IMR-90 (cell line): ENCODE measurements around the gene CAMK2D. TPM values are rescaled to one million over a fixed set of nuclear protein-coding genes. Genes with fewer than 3 reads are reported as not detected.

Source experiments
- ATAC-seq: fragments of 200-7000 bp; cut with Tn5 transposase; 2 replicates; pipeline ENCODE4 v1.9.1; 2020; ENCODE audit warnings: low read depth, mild to moderate bottlenecking, moderate library complexity
- BruUV-seq: library from RNA; stranded (reverse); fragments of 400-500 nt; replicated peaks from 2 replicates; lab custom pipeline; 2021; lab: Mats Ljungman, UMichigan
- CTCF ChIA-PET: fragments of 300-600 bp; formaldehyde crosslinking; extraction: SDS; loops from one replicate; lab custom pipeline; 2021; ENCODE audit warnings: antibody characterized with exemption; lab: Yijun Ruan, JAX
- POLR2A ChIA-PET: fragments of 300-600 bp; sonication (Branson Sonifier 250); formaldehyde crosslinking; loops from one replicate; lab custom pipeline; 2022; ENCODE audit warnings: antibody characterized with exemption; ENCODE audit not compliant: unreplicated experiment; lab: Charles Lee
- DNase-seq: peaks from one replicate; pipeline ENCODE4 v3.0.0; 2013
- H2AFZ ChIP-seq: replicated peaks from 2 replicates; pipeline ENCODE3; 2013; ENCODE audit warnings: low read length, mild to moderate bottlenecking; ENCODE audit not compliant: poor library complexity
- H2AK5ac ChIP-seq: 2 replicates; pipeline ENCODE4 v1.6.1; 2013; ENCODE audit warnings: low read depth, low read length, inconsistent platforms
- H2AK9ac ChIP-seq: replicated peaks from 2 replicates; pipeline ENCODE3; 2013; ENCODE audit warnings: mild to moderate bottlenecking, low read depth, low read length, moderate library complexity; ENCODE audit not compliant: poor library complexity
- H2BK120ac ChIP-seq: 2 replicates; pipeline ENCODE4 v1.6.1; 2013; ENCODE audit warnings: low read depth, low read length, inconsistent platforms
- H2BK15ac ChIP-seq: 3 replicates; pipeline ENCODE4 v1.6.1; 2013; ENCODE audit warnings: low read depth, low read length, inconsistent platforms
- H2BK20ac ChIP-seq: 2 replicates; pipeline ENCODE4 v1.6.1; 2013; ENCODE audit warnings: low read depth, mild to moderate bottlenecking, inconsistent platforms, low read length, moderate library complexity
- H2BK5ac ChIP-seq: 2 replicates; pipeline ENCODE4 v1.6.1; 2013; ENCODE audit warnings: mild to moderate bottlenecking, low read depth, low read length, inconsistent platforms; ENCODE audit not compliant: poor library complexity, severe bottlenecking
- H3K14ac ChIP-seq: replicated peaks from 2 replicates; pipeline ENCODE4 v1.6.1; 2013; ENCODE audit warnings: low read depth, low read length, inconsistent platforms
- H3K18ac ChIP-seq: 2 replicates; pipeline ENCODE4 v1.6.1; 2013; ENCODE audit warnings: low read depth, low read length, control low read depth
- H3K23ac ChIP-seq: 2 replicates; pipeline ENCODE4 v1.6.1; 2013; ENCODE audit warnings: low read depth, low read length, inconsistent platforms
- H3K27ac ChIP-seq: 2 replicates; pipeline ENCODE4 v1.5.1; 2013; ENCODE audit warnings: mild to moderate bottlenecking, control low read depth, low read length; ENCODE audit not compliant: insufficient read depth
- H3K27me3 ChIP-seq: 2 replicates; pipeline ENCODE4 v1.6.1; 2013; ENCODE audit warnings: low read length; ENCODE audit not compliant: control insufficient read depth, insufficient read depth
- H3K36me3 ChIP-seq: 2 replicates; pipeline ENCODE4 v1.6.1; 2013; ENCODE audit warnings: low read length, mixed read lengths; ENCODE audit not compliant: control insufficient read depth, insufficient read depth
- H3K4ac ChIP-seq: 2 replicates; pipeline ENCODE4 v1.6.1; 2013; ENCODE audit warnings: low read depth, low read length, inconsistent platforms
- H3K4me1 ChIP-seq: 2 replicates; pipeline ENCODE4 v1.6.1; 2013; ENCODE audit warnings: low read length, mixed read lengths; ENCODE audit not compliant: control insufficient read depth, insufficient read depth
- H3K4me2 ChIP-seq: 2 replicates; pipeline ENCODE4 v1.6.1; 2013; ENCODE audit warnings: low read depth, mild to moderate bottlenecking, control low read depth, low read length, moderate library complexity
- H3K4me3 ChIP-seq: 2 replicates; pipeline ENCODE4 v1.5.1; 2013; ENCODE audit warnings: low read depth, mild to moderate bottlenecking, control low read depth, low read length, moderate library complexity; ENCODE audit not compliant: insufficient read depth
- H3K56ac ChIP-seq: 2 replicates; pipeline ENCODE4 v1.6.1; 2013; ENCODE audit warnings: low read length, inconsistent platforms; ENCODE audit not compliant: insufficient read depth; ENCODE audit errors: extremely low read depth
- H3K79me1 ChIP-seq, 2 experiments: 2 replicates each; pipeline ENCODE4 v1.6.1; 2013; ENCODE audit warnings: low read length in 2 of 2, inconsistent platforms in 1 of 2, low read depth in 1 of 2
- H3K9ac ChIP-seq: 2 replicates; pipeline ENCODE4 v1.6.1; 2013; ENCODE audit warnings: low read depth, low read length, control low read depth
- H3K9me1 ChIP-seq: 2 replicates; pipeline ENCODE4 v1.6.1; 2013; ENCODE audit warnings: low read length, inconsistent platforms; ENCODE audit not compliant: insufficient read depth
- H3K9me3 ChIP-seq: 2 replicates; pipeline ENCODE4 v1.6.1; 2013; ENCODE audit warnings: low read length; ENCODE audit not compliant: control insufficient read depth, insufficient read depth
- H4K20me1 ChIP-seq: 2 replicates; pipeline ENCODE4 v1.6.1; 2013; ENCODE audit warnings: low read length, inconsistent platforms; ENCODE audit not compliant: insufficient read depth
- H4K5ac ChIP-seq: 2 replicates; pipeline ENCODE4 v1.6.1; 2013; ENCODE audit warnings: mild to moderate bottlenecking, low read depth, low read length, control low read depth
- H4K8ac ChIP-seq, 2 experiments: 2 replicates each; pipeline ENCODE4 v1.6.1; 2013; ENCODE audit warnings: low read depth in 2 of 2, low read length in 2 of 2, control low read depth in 1 of 2, inconsistent platforms in 1 of 2
- H4K91ac ChIP-seq: 2 replicates; pipeline ENCODE4 v1.6.1; 2013; ENCODE audit warnings: low read depth, low read length, inconsistent platforms; ENCODE audit not compliant: insufficient read depth
- CHD1 ChIP-seq: IDR thresholded peaks from 2 replicates; pipeline ENCODE4 v1.6.1; 2012; ENCODE audit warnings: low read depth, low read length, improper control_type of control experiment
- MAZ ChIP-seq: IDR thresholded peaks from 2 replicates; pipeline ENCODE4 v1.6.1; 2012; ENCODE audit warnings: low read depth, mild to moderate bottlenecking, low read length, improper control_type of control experiment, moderate library complexity, borderline replicate concordance
- SMC3 ChIP-seq: fragments of 150-350 bp; IDR thresholded peaks from 2 replicates; pipeline ENCODE4 v1.6.1; 2016; ENCODE audit warnings: low read depth, mild to moderate bottlenecking, antibody characterized with exemption, low read length, moderate library complexity
- WGBS, 2 experiments: methylation state at CpG; one replicate each; pipeline versions ENCODE4 v1.1.5 to v1.1.7; 2013; ENCODE audit warnings: missing lambda C conversion rate in 2 of 2; ENCODE audit not compliant: insufficient read length in 1 of 2; ENCODE audit errors: extremely low coverage in 2 of 2; 5-methylcytosine and 5-hydroxymethylcytosine counted together
- dilution Hi-C: fragments of 300-500 bp; cut with HindIII; formaldehyde crosslinking; loops from one replicate; pipeline ENCODE4 v1.14.3; 2018; ENCODE audit warnings: low sequenced_read_pairs; ENCODE audit not compliant: unreplicated experiment
- in situ Hi-C: fragments of 300-500 bp; cut with MboI; formaldehyde crosslinking; loops from 3 replicates; pipeline ENCODE4 v1.14.3; 2019; ENCODE audit warnings: low sequenced_read_pairs, inconsistent platforms, mixed read lengths
- intact Hi-C: fragments of 100-400 bp; cut with micrococcal nuclease; formaldehyde crosslinking; loops from 2 replicates; pipeline ENCODE4 v1.10.0; 2022
- polyA plus RNA-seq, 3 experiments: library from polyadenylated mRNA; depleted of rRNA; stranded (reverse); fragments of >200 nt; gene quantifications; 2 replicates each; pipeline ENCODE4 v1.2.3, GENCODE V29; 2012; ENCODE audit warnings: low replicate concordance in 1 of 3
- total RNA-seq: library from RNA; depleted of rRNA; stranded (reverse); fragments of >200 nt; gene quantifications from 2 replicates; pipeline ENCODE4 v1.2.3, GENCODE V29; 2012

Gene CAMK2D
- total and polyA plus RNA-seq, 2 of the 4 experiments (the other 2 are of a cell fraction), result 44.6 to 156 TPM

DNA sequence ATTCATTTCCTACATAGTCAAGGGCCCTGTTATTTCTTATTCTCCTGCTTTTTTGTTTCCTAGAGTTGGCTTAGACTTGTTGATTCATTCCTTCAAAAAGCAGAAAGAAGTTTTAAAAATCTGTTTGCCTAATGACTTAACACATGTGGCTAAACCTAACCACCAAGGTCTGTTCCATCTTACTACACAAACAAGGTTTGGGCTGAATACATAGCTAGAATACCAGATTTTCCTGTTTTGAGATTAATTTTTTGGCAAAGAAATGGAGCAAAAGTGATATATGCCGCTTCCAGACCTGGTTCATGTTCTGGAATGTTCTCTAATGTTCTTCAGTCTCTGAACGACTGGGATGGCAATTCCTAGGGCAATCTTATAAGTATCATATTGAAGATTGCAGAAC, 7.4 kb upstream of the CAMK2D start:
- Histone ChIP-seq H3K4ac (no peak overlapping the region), H3K4me3 (no peak overlapping the region), H3K9me1 (no peaks in the 10 kb centered on the region), H3K56ac (no peak overlapping the region), H2BK20ac (no peak overlapping the region), H4K5ac (no peak overlapping the region), H2AK9ac (no peak overlapping the region), H3K27ac (no peak overlapping the region), H3K9ac (no peak overlapping the region), H4K20me1 (no peaks in the 10 kb centered on the region), H3K4me1 (no peaks in the 10 kb centered on the region), H3K36me3 (no peaks in the 10 kb centered on the region), H3K9me3 (no peaks in the 10 kb centered on the region), H3K27me3 (no peaks in the 10 kb centered on the region), H3K14ac (no peak overlapping the region), H4K8ac (no peak overlapping the region), H3K4me2 (no peak overlapping the region), H3K79me1 (no peaks in the 10 kb centered on the region), H2BK15ac (no peak overlapping the region), H4K91ac (no peak overlapping the region), H3K18ac (no peak overlapping the region), H2BK120ac (no peak overlapping the region), H2BK5ac (no peak overlapping the region), H2AK5ac (no peak overlapping the region), H2AFZ (no peak overlapping the region), H3K23ac (no peak overlapping the region)
- in situ Hi-C loops (no loop called here), dilution Hi-C loops (no loop called here), intact Hi-C loops (loop anchor here (10.0 kb wide), 1 partner anchor 416 kb away; no protein-coding TSS in a partner anchor)
- ChIA-PET POLR2A (no interaction called here), CTCF (interaction anchor here (1.2 kb wide), 1 partner anchor 374 kb away, joined by 4 read pairs; no protein-coding TSS in a partner anchor)
- no peak for DNase-seq
- TF ChIP-seq SMC3 (no peak), CHD1 (no peak), MAZ (no peak)
- BruUV-seq, result no TSS peak
- no CpG with 5 or more reads among the region's 2 CpGs for WGBS, 2 experiments
- no peak for ATAC-seq
